HG02623 (cell line): ENCODE results near the gene GABRP.
"Not testable (repeated sequence)": the region's sequence is repeated elsewhere in the genome, so short reads cannot be mapped to it uniquely, and the experiment has no call there.

ENCODE experiments used
- ATAC-seq: cut with Tn5 transposase; IDR thresholded peaks from one replicate; pipeline ENCODE4 v1.9.1; 2021; ENCODE audit warnings: moderate library complexity; ENCODE audit not compliant: unreplicated experiment

GABRP gene

GRCh38 chr5:170754508-170754907 is 29.0 kb upstream of the GABRP start:
- ATAC-seq: not testable (repeated sequence)

- no peak for ATAC-seq
These were observed 27.7 kb upstream of the GABRP start for GRCh38 chr5:170755679-170756456.

GRCh38 chr5:170756691-170757090 is 26.8 kb upstream of the GABRP start:
- no peak for ATAC-seq

DNA sequence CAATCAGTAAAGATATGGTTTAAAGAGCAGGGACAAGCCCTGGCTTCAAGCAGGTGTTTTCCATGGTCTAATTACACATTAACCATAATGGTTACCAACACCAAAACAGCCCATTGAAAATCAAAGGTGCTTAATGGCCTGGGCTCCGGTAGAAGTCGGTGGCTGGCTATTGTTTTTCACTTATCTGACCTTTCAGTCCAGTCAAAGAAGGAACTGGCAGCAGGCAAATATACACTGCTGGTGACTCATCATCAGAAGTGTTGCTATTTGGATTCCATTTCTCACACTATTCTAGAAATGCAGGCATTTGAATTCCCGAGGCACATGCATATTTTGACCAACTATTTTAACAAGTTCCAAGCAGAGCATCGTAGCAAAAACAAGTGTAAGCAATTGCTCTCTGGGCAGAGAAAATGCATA is 26.3 kb upstream of the GABRP start:
- ATAC-seq: peak; percentile 62

GRCh38 chr5:170757669-170758068 is 25.9 kb upstream of the GABRP start:
- ATAC-seq: no peak

- ATAC-seq: no peak
These were observed 25.0 kb upstream of the GABRP start for GRCh38 chr5:170758481-170758880.

GRCh38 chr5:170760113-170760512 is 23.4 kb upstream of the GABRP start:
- no peak for ATAC-seq

- ATAC-seq: no peak
These were observed 22.3 kb upstream of the GABRP start for GRCh38 chr5:170761048-170761707.

- ATAC-seq: no peak
These were observed 21.8 kb upstream of the GABRP start for GRCh38 chr5:170761708-170762066.

DNA sequence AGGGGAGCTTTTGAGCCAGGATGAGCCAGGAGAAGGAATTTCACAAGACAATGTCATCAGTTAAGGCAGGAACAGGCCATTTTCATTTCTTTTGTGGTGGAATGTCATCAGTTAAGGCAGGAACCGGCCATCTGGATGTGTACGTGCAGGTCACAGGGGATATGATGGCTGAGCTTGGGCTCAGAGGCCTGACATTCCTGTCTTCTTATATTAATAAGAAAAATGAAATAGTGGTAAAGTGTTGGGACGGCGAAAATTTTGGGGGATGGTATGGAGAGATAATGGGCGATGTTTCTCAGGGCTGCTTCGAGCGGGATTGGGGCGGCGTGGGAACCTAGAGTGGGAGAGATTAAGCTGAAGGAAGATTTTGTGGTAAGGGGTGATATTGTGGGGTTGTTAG is 21.2 kb upstream of the GABRP start:
- not testable (repeated sequence) for ATAC-seq

- not testable (repeated sequence) for ATAC-seq
These were observed 17.7 kb upstream of the GABRP start for GRCh38 chr5:170765868-170766267.

GRCh38 chr5:170769246-170769645 is 14.3 kb upstream of the GABRP start:
- no peak for ATAC-seq

GRCh38 chr5:170769898-170770416 is 13.6 kb upstream of the GABRP start:
- no peak for ATAC-seq

- ATAC-seq: no peak
These were observed 12.0 kb upstream of the GABRP start for GRCh38 chr5:170771496-170771895.

- ATAC-seq: no peak
These were observed 10.2 kb upstream of the GABRP start for GRCh38 chr5:170773024-170773985.

GRCh38 chr5:170774831-170775230 is 8.7 kb upstream of the GABRP start:
- no peak for ATAC-seq

DNA sequence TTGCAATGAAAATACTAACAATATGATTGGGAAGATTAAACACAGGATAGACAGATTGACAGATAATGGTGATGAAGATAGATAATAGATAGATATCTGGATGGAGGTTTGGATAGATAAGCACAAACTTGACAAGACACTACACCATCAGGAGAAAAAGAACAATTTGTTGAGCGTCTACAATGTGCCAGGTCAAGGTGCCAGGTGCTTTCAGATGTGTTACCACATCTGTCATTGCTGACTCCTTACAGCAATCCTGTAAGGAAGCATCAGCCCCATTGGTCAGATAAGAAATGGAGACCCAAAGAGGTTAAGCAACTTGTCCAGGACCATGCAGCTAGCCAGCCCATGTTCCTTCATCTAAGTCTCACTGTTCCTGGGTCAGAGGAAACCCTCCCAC is 1.6 kb upstream of the GABRP start:
- no peak for ATAC-seq

GRCh38 chr5:170782438-170782837 is 1.1 kb upstream of the GABRP start:
- no peak for ATAC-seq

DNA sequence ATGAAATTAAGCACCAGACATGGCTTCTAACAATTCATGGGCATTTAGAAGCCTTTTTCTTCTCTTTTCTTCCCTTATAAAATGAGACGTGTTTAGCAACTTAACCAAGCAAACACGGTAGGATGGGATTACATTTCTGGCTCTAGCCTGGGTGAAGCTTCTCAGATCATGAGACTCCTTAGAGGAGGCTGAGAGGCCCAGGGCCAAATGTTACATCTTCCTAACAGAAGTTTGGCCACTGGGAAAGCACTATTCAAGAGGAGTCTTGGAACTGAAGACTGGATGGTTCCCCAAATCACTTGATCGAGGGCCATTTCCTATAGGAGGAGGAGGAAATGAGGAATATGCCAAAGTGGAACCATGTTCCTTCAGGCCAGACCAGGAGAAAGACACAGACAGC is 1.9 kb downstream of the GABRP start:
- ATAC-seq: no peak

- no peak for ATAC-seq
These were observed 3.7 kb downstream of the GABRP start for GRCh38 chr5:170787216-170787615.

- no peak for ATAC-seq
These were observed 5.2 kb downstream of the GABRP start for GRCh38 chr5:170788626-170789304.
